ENCODE measurements around the gene CILP2. TPM values are rescaled to one million over a fixed set of nuclear protein-coding genes. Genes with fewer than 3 reads are reported as not detected.

Gene CILP2
- total RNA-seq, 1 donor from 2014 or later = 23.2 TPM

DNA sequence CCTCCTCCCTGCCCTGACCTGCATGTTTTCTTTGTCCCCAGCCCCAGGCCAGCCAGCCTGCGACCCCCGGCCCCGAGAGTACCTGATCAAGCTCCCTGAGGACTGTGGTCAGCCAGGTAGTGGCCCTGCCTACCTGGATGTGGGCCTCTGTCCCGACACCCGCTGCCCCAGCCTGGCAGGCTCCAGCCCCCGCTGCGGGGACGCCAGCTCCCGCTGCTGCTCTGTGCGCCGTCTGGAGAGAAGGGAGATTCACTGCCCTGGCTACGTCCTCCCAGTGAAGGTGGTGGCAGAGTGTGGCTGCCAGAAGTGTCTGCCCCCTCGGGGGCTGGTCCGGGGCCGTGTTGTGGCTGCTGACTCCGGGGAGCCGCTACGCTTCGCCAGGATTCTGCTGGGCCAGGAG lies 5.6 kb downstream of the CILP2 start:
- TF ChIP-seq, protein P1, sequence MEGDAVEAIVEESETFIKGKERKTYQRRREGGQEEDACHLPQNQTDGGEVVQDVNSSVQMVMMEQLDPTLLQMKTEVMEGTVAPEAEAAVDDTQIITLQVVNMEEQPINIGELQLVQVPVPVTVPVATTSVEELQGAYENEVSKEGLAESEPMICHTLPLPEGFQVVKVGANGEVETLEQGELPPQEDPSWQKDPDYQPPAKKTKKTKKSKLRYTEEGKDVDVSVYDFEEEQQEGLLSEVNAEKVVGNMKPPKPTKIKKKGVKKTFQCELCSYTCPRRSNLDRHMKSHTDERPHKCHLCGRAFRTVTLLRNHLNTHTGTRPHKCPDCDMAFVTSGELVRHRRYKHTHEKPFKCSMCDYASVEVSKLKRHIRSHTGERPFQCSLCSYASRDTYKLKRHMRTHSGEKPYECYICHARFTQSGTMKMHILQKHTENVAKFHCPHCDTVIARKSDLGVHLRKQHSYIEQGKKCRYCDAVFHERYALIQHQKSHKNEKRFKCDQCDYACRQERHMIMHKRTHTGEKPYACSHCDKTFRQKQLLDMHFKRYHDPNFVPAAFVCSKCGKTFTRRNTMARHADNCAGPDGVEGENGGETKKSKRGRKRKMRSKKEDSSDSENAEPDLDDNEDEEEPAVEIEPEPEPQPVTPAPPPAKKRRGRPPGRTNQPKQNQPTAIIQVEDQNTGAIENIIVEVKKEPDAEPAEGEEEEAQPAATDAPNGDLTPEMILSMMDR (IDR thresholded peaks at IDR 0.05; ENCODE audit: unreplicated experiment) = no peak
- H3K27ac Mint-ChIP-seq = no peak overlapping the region
- no peaks in the 10 kb centered on the region for H3K9me3 Mint-ChIP-seq
- no peaks in the 10 kb centered on the region for H3K36me3 Mint-ChIP-seq
- no peak for DNase-seq (ENCODE audit: low spot score in 2 of 2, unreplicated experiment in 2 of 2)
- H3K4me1 Mint-ChIP-seq = peaks cover 11% of the 10 kb centered on the region
- no peak overlapping the region for H3K4me3 Mint-ChIP-seq
- H3K27me3 Mint-ChIP-seq (ENCODE audit: low read depth) = peaks cover 4% of the 10 kb centered on the region

DNA sequence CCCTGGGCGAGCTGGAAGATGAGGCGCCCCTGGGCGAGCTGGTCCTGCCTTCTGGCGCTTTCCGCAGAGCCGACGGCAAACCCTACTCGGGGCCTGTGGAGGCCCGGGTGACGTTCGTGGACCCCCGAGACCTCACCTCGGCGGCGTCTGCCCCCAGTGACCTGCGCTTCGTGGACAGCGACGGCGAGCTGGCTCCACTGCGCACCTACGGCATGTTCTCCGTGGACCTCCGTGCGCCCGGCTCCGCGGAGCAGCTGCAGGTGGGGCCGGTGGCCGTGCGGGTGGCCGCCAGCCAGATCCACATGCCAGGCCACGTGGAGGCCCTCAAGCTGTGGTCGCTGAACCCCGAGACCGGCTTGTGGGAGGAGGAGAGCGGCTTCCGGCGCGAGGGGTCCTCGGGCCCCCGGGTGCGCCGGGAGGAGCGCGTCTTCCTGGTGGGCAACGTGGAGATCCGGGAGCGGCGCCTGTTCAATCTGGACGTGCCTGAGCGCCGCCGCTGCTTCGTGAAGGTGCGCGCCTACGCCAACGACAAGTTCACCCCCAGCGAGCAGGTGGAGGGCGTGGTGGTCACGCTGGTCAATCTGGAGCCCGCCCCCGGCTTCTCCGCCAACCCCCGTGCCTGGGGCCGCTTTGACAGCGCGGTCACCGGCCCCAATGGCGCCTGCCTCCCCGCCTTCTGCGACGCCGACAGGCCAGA lies 6.3 kb downstream of the CILP2 start:
- no peaks in the 10 kb centered on the region for H3K27me3 Mint-ChIP-seq (ENCODE audit: low read depth)
- H3K4me1 Mint-ChIP-seq = peaks cover 12% of the 10 kb centered on the region
- no peaks in the 10 kb centered on the region for H3K36me3 Mint-ChIP-seq
- H3K9me3 Mint-ChIP-seq = no peaks in the 10 kb centered on the region
- no peak overlapping the region for H3K27ac Mint-ChIP-seq
- TF ChIP-seq, protein P1 (IDR thresholded peaks at IDR 0.05; ENCODE audit: unreplicated experiment) = no peak
- no peak overlapping the region for H3K4me3 Mint-ChIP-seq
- DNase-seq (ENCODE audit: low spot score in 2 of 2, unreplicated experiment in 2 of 2) = no peak

DNA sequence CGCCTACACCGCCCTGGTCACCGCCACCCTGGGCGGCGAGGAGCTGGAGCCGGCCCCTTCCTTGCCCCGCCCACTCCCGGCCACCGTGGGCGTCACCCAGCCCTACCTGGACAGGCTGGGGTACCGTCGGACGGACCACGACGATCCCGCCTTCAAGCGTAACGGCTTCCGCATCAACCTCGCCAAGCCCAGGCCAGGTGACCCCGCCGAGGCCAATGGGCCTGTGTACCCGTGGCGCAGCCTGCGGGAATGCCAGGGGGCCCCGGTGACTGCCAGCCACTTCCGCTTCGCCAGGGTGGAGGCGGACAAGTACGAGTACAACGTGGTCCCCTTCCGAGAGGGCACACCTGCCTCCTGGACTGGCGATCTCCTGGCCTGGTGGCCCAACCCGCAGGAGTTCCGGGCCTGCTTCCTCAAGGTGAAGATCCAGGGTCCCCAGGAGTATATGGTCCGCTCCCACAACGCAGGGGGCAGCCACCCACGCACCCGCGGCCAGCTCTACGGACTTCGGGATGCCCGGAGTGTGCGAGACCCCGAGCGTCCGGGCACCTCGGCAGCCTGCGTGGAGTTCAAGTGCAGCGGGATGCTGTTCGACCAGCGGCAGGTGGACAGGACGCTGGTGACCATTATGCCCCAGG lies 7.0 kb downstream of the CILP2 start:
- no peaks in the 10 kb centered on the region for H3K9me3 Mint-ChIP-seq
- TF ChIP-seq, protein P1 (IDR thresholded peaks at IDR 0.05; ENCODE audit: unreplicated experiment) = no peak
- H3K27ac Mint-ChIP-seq = no peak overlapping the region

DNA sequence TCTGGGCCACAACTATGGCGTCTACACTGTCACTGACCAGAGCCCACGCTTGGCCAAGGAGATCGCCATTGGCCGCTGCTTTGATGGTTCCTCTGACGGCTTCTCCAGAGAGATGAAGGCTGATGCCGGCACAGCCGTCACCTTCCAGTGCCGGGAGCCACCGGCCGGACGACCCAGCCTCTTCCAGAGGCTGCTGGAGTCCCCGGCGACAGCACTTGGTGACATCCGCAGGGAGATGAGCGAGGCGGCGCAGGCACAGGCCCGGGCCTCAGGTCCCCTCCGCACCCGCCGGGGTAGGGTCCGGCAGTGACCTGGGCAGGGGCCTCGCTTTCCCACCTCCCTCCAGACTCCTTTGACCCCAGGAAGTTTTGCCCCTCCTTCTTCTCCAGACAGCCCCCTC lies 7.6 kb downstream of the CILP2 start:
- TF ChIP-seq, protein P1 (IDR thresholded peaks at IDR 0.05; ENCODE audit: unreplicated experiment) = no peak
- DNase-seq (ENCODE audit: low spot score in 2 of 2, unreplicated experiment in 2 of 2) = no peak
- Mint-ChIP-seq H3K4me3 (no peak overlapping the region), H3K27me3 (ENCODE audit: low read depth) (no peaks in the 10 kb centered on the region), H3K27ac (no peak overlapping the region), H3K36me3 (no peaks in the 10 kb centered on the region), H3K9me3 (no peaks in the 10 kb centered on the region), H3K4me1 (peaks cover 21% of the 10 kb centered on the region)

More for the DNA sequence above, 7.0 kb downstream of the CILP2 start:
- H3K4me3 Mint-ChIP-seq = no peak overlapping the region
- H3K4me1 Mint-ChIP-seq = peaks cover 16% of the 10 kb centered on the region
- H3K36me3 Mint-ChIP-seq = no peaks in the 10 kb centered on the region
- no peak for DNase-seq (ENCODE audit: low spot score in 2 of 2, unreplicated experiment in 2 of 2)
- H3K27me3 Mint-ChIP-seq (ENCODE audit: low read depth) = no peaks in the 10 kb centered on the region

DNA sequence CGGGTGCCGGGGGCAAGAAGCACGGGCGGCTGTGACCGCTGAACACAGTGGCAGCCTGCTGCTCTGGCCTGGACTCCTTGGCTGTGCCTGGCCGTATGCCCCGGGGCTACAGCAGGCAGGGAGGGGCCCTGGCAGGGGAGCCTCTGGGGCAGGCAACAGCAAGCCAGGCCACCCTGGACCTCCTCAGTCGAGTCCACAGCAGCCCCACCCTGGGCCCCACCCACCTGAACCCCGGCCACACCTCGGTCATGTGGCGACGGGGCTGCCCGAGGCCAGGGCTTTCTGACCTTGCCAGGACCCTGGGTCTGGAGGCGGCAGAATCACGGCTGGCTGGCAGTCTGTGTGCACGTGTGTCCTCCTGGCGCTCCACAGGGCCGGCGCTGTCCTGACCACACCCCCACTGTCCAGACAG lies 8.7 kb downstream of the CILP2 start:
- no peaks in the 10 kb centered on the region for H3K27me3 Mint-ChIP-seq (ENCODE audit: low read depth)
- no peak for DNase-seq (ENCODE audit: low spot score in 2 of 2, unreplicated experiment in 2 of 2)
- TF ChIP-seq, protein P1 (IDR thresholded peaks at IDR 0.05; ENCODE audit: unreplicated experiment) = no peak
- no peaks in the 10 kb centered on the region for H3K36me3 Mint-ChIP-seq
- H3K4me3 Mint-ChIP-seq = no peak overlapping the region
- H3K27ac Mint-ChIP-seq = no peak overlapping the region
- no peaks in the 10 kb centered on the region for H3K9me3 Mint-ChIP-seq
- H3K4me1 Mint-ChIP-seq = peaks cover 24% of the 10 kb centered on the region
